Panc1 (cell line): ENCODE results near the gene PELI2. TPM values are rescaled to one million over a fixed set of nuclear protein-coding genes. Genes with fewer than 3 reads are reported as not detected.

ENCODE experiments used
- ATAC-seq: fragments of 200-7000 bp; cut with Tn5 transposase; 2 replicates; pipeline ENCODE4 v1.9.1; 2020; ENCODE audit warnings: mild to moderate bottlenecking, moderate library complexity
- BruUV-seq: library from RNA; stranded (reverse); fragments of 400-500 nt; replicated peaks from 2 replicates; lab custom pipeline; 2021; lab: Mats Ljungman, UMichigan
- CTCF ChIA-PET: fragments of 300-600 bp; sonication (Branson Sonifier 250); formaldehyde crosslinking; loops from one replicate; lab custom pipeline; 2022; ENCODE audit warnings: antibody characterized with exemption; lab: Charles Lee
- POLR2A ChIA-PET: fragments of 300-600 bp; sonication (Branson Sonifier 250); formaldehyde crosslinking; loops from one replicate; lab custom pipeline; 2022; ENCODE audit warnings: antibody characterized with exemption; lab: Charles Lee
- DNase-seq: peaks from one replicate; pipeline ENCODE4 v3.0.0-alpha.2; 2010; ENCODE audit warnings: low read depth, low spot score
- H3K27ac ChIP-seq: 2 replicates; pipeline ENCODE4 v1.5.1; 2011; ENCODE audit warnings: mild to moderate bottlenecking, low read length, inconsistent platforms
- H3K27me3 ChIP-seq: fragments of 200-500 bp; sonication (Bioruptor generic); 2 replicates; pipeline ENCODE4 v1.6.0; 2014; ENCODE audit warnings: low read length, inconsistent platforms; ENCODE audit not compliant: control insufficient read depth, insufficient read depth
- H3K36me3 ChIP-seq: fragments of 200-500 bp; sonication (Bioruptor generic); 2 replicates; pipeline ENCODE4 v1.5.1; 2014; ENCODE audit warnings: inconsistent platforms, mild to moderate bottlenecking, low read length, moderate library complexity; ENCODE audit not compliant: control insufficient read depth, insufficient read depth
- H3K4me1 ChIP-seq: 2 replicates; pipeline ENCODE4 v1.5.1; 2011; ENCODE audit warnings: inconsistent platforms, mild to moderate bottlenecking, low read length, moderate library complexity; ENCODE audit not compliant: control insufficient read depth, insufficient read depth
- H3K4me3 ChIP-seq, 2 experiments: 2 replicates each; pipeline ENCODE4 v1.5.1; 2011 to 2012; ENCODE audit warnings: low read depth in 2 of 2, low read length in 2 of 2, mild to moderate bottlenecking in 2 of 2, inconsistent platforms in 1 of 2, moderate library complexity in 1 of 2
- H3K9me3 ChIP-seq: fragments of 200-500 bp; sonication (Bioruptor generic); 2 replicates; pipeline ENCODE4 v1.5.1; 2014; ENCODE audit warnings: low read depth, mild to moderate bottlenecking, inconsistent platforms, low read length, moderate library complexity; ENCODE audit not compliant: control insufficient read depth, insufficient read depth
- CTCF ChIP-seq: fragments of 450-650 bp; IDR thresholded peaks from 2 replicates; pipeline ENCODE4 v1.5.1; 2017; ENCODE audit warnings: mild to moderate bottlenecking
- POLR2AphosphoS5 ChIP-seq: IDR thresholded peaks from 2 replicates; pipeline ENCODE4 v1.6.1; 2012; ENCODE audit warnings: mild to moderate bottlenecking, low read depth, low read length, moderate library complexity
- REST ChIP-seq, 2 experiments: IDR thresholded peaks; 2 replicates each; pipeline ENCODE4 v1.6.1; 2011 to 2012; ENCODE audit warnings: low read depth in 2 of 2, control low read depth in 1 of 2, low read length in 1 of 2, mild to moderate bottlenecking in 1 of 2, moderate library complexity in 1 of 2; ENCODE audit not compliant: insufficient read depth in 1 of 2
- SIN3A ChIP-seq: IDR thresholded peaks from 2 replicates; pipeline ENCODE4 v1.6.1; 2012; ENCODE audit warnings: low read depth, mild to moderate bottlenecking, low read length, moderate library complexity, borderline replicate concordance; ENCODE audit not compliant: insufficient read depth
- TCF7L2 ChIP-seq: IDR thresholded peaks from 2 replicates; pipeline ENCODE4 v1.6.1; 2011; ENCODE audit warnings: mild to moderate bottlenecking, low read depth, low read length, inconsistent platforms
- in situ Hi-C: cut with HindIII; loops from 2 replicates; pipeline ENCODE4 v1.10.0; 2016; ENCODE audit warnings: low sequenced_read_pairs, low pct_unique_long_range_greater_than_20kb
- intact Hi-C: fragments of 100-400 bp; cut with micrococcal nuclease; formaldehyde crosslinking; loops from one replicate; pipeline ENCODE4 v1.10.0; 2022; ENCODE audit not compliant: unreplicated experiment
- total RNA-seq: library from RNA; stranded (reverse); gene quantifications from one replicate; pipeline ENCODE4 v1.2.1, GENCODE V29; 2021; ENCODE audit not compliant: unreplicated experiment

Gene PELI2
- total RNA-seq, 1 experiment from 2014 or later, result 0.28 TPM

- Histone ChIP-seq H3K4me1 (no peaks in the 10 kb centered on the region), H3K4me3 (no peak overlapping the region), H3K36me3 (no peaks in the 10 kb centered on the region), H3K27ac (no peak overlapping the region), H3K9me3 (no peaks in the 10 kb centered on the region), H3K27me3 (no peaks in the 10 kb centered on the region)
- DNase-seq (no peak), ATAC-seq (no peak)
- in situ Hi-C loops (no loop called here), intact Hi-C loops (no loop called here)
- CTCF ChIA-PET, result no interaction called here
- POLR2A ChIA-PET, result no interaction called here
- TF ChIP-seq REST (IDR thresholded peaks at IDR 0.05; ENCODE audit: insufficient read depth in 1 of 2, low read depth in 2 of 2, low read length in 1 of 2) (no peak), CTCF (no peak), TCF7L2 (no peak), POLR2AphosphoS5 (no peak), SIN3A (no peak)
- BruUV-seq, result no TSS peak
These were observed 222.7 kb downstream of the PELI2 start for GRCh38 chr14:56340932-56341331.

- ChIA-PET POLR2A (no interaction called here), CTCF (no interaction called here)
- in situ Hi-C loops, result no loop called here
- TF ChIP-seq CTCF (no peak), POLR2AphosphoS5 (no peak), SIN3A (no peak), TCF7L2 (no peak), REST (IDR thresholded peaks at IDR 0.05; ENCODE audit: insufficient read depth in 1 of 2, low read depth in 2 of 2, low read length in 1 of 2) (no peak)
- Histone ChIP-seq H3K4me1 (no peaks in the 10 kb centered on the region), H3K27me3 (no peaks in the 10 kb centered on the region), H3K4me3 (no peak overlapping the region), H3K9me3 (no peaks in the 10 kb centered on the region), H3K36me3 (no peaks in the 10 kb centered on the region), H3K27ac (no peak overlapping the region)
- DNase-seq (no peak), ATAC-seq (no peak)
- no TSS peak for BruUV-seq
- intact Hi-C loops, result no loop called here
These were observed 223.7 kb downstream of the PELI2 start for GRCh38 chr14:56341766-56342493.
